HG02885 (cell line): ENCODE data around the gene NID1.

Experiments used
- ATAC-seq: cut with Tn5 transposase; IDR thresholded peaks from one replicate; pipeline ENCODE4 v1.9.1; 2021; ENCODE audit warnings: mild to moderate bottlenecking; ENCODE audit not compliant: unreplicated experiment, poor library complexity

NID1 gene, protein sequence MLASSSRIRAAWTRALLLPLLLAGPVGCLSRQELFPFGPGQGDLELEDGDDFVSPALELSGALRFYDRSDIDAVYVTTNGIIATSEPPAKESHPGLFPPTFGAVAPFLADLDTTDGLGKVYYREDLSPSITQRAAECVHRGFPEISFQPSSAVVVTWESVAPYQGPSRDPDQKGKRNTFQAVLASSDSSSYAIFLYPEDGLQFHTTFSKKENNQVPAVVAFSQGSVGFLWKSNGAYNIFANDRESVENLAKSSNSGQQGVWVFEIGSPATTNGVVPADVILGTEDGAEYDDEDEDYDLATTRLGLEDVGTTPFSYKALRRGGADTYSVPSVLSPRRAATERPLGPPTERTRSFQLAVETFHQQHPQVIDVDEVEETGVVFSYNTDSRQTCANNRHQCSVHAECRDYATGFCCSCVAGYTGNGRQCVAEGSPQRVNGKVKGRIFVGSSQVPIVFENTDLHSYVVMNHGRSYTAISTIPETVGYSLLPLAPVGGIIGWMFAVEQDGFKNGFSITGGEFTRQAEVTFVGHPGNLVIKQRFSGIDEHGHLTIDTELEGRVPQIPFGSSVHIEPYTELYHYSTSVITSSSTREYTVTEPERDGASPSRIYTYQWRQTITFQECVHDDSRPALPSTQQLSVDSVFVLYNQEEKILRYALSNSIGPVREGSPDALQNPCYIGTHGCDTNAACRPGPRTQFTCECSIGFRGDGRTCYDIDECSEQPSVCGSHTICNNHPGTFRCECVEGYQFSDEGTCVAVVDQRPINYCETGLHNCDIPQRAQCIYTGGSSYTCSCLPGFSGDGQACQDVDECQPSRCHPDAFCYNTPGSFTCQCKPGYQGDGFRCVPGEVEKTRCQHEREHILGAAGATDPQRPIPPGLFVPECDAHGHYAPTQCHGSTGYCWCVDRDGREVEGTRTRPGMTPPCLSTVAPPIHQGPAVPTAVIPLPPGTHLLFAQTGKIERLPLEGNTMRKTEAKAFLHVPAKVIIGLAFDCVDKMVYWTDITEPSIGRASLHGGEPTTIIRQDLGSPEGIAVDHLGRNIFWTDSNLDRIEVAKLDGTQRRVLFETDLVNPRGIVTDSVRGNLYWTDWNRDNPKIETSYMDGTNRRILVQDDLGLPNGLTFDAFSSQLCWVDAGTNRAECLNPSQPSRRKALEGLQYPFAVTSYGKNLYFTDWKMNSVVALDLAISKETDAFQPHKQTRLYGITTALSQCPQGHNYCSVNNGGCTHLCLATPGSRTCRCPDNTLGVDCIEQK

DNA sequence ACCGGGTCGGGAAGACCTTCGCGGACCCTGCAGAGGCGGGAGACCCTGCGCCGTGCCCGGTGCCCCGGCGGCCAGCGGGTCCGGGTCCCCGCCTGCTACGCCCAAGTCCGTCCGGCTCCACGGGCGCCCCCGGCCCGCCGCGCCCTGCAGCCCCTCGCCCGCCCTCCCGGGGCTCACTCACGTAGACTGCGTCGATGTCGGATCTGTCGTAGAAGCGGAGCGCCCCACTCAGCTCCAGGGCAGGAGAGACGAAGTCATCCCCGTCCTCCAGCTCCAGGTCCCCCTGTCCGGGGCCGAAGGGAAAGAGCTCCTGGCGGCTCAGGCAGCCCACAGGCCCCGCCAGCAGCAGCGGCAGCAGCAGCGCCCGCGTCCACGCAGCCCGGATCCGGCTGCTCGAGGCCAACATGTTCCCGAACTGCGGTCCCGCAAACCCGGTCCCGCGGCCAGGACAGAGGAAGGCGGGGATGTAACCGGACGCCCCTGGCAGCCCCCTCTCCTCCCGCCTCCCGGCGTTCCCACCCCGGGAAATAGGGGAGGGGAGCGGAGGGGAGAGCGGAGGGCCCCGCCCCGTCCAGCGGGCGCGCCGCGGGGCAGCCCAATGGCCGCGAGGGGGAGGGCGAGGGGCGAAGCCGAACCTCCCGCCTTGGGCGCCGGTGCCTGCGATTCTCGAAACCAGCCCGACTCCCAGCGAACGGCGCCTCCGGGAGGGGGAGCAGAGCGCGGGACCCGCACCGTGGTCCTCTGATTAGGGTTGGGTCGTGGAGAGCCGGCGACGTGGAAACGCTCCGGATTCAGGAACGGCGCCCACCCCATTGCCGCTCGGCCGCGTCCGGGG, at the start of gene NID1:
Gene NID1 (minus strand): TSS at position 417 of the 835 bp plus-strand sequence. CDS start 11 bp downstream, at position 406.
- no peak for ATAC-seq

DNA sequence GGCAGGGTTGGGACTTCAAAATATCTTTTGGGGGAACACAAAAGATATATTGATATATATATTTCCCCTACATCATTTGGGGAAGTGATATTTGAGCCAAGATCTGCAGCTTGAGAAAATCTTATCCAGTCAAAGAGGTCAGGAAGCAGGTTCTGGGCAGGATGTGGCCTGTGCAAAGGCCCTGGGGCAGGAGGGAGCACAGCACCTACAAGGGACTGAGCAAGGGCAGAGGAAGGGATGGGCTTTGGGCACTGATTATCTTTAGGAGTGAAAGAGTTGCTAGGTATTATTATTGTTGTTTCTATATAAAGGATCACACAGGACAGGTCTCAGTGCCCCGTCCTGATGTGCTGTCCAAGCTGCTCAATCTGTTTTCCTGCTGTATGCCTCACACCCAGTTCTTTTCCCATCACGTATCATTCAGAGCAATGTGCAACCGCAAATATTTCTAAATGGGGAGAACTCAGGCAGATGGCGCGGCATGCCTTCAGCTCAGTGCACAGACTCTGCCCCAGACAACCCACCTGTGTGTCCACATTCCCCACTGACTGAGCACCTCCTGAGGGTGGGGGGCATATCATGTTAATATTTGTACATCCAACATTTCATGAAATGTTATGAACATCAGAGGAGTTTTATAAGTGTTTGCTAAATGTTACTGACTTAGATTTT, 49.3 kb upstream of the NID1 start:
- no peak for ATAC-seq

DNA sequence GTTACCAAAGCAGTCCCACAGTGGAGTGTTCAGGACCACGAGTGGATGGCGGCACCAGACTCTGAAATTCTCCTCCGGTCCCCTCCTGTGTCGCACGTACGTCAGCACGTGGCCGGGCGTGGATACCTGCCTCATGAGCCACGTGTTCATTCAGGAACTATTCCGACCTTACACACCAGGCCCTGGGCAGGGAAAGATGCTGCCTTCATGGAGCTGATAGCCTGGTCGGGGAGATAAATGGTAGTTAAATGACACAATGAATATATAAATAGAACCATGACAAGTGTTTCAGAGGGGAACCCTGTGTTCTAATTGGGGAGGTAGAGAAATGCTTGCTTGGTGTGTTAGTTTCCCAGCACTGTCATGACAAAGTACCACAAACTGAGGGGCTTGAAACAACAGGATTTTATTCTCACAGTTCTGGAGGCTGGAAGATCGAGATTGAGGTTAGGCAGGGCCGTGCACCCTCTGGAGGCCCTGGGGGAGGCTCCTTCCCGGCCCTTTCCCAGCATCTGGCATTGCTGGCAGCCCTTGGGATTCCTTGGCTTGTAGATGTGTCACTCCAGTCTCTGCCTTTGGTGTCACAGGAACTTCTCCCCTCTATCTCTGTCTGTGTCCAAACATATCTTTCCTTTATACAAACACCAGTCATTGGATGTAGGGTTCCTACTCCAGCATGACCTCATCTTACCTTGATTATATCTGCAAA, 48.6 kb upstream of the NID1 start:
- no peak for ATAC-seq

DNA sequence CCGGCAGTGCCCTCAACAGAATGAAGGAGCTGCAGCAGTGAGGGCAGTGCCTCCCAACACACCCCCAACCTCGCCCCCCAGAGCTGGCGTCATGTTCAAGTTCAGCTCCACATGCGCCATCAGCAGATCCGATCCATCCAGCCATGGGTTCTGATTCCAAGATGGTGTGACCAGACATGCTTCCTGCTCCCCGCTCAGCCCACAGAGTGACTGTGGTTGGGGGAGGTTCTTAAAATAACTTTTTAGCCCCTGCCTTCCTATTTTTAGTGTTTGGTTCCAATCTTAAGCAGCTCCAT, 47.4 kb upstream of the NID1 start:
- ATAC-seq, result no peak

DNA sequence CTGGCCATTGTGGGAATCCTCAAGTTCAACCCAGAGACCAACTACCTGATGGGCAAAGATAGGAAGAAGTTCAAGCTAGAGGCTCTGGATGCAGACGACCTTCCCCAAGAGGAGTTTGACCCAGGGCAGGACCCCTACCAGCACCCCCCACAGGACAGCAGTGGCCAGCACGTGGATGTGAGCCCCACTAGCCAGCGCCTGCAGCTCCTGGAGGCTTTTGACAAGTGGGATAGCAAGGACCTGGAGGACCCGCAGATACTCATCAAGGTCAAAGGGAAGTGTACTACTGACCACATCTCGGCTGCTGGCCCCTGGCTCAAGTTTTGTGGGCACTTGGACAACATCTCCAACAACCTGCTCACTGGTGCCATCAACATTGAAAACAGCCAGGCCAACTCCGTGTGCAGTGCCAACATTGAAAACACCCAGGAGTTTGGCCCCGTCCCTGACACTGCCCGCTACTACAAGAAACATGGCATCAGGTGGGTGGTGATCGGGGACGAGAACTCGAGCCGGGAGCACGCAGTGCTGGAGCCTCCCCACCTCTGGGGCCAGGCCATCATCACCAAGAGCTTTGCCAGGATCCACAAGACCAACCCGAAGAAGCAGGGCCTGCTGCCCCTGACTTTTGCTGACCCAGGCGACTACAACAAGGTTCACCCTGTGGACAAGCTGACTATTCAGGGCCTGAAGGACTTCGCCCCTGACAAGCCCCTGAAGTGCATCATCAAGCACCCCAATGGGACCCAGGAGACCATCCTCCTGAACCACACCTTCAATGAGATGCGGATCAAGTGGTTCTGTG, 46.8 kb upstream of the NID1 start:
- ATAC-seq, result no peak

DNA sequence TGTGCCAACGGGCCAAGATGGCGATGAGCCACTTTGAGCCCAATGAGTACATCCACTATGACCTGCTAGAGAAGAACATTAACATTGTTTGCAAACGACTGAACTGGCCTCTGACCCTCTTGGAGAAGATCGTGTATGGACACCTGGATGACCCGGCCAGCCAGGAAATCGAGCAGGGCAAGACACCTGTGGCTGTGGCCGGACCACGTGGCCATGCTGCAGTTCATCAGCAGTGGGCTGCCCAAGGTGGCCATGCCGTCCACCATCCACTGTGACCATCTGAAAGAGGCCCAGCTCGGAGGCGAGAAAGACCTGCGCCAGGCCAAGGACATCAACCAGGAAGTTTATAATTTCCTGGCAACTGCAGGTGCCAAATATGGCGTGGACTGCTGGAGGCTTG, 45.2 kb upstream of the NID1 start:
- no peak for ATAC-seq

DNA sequence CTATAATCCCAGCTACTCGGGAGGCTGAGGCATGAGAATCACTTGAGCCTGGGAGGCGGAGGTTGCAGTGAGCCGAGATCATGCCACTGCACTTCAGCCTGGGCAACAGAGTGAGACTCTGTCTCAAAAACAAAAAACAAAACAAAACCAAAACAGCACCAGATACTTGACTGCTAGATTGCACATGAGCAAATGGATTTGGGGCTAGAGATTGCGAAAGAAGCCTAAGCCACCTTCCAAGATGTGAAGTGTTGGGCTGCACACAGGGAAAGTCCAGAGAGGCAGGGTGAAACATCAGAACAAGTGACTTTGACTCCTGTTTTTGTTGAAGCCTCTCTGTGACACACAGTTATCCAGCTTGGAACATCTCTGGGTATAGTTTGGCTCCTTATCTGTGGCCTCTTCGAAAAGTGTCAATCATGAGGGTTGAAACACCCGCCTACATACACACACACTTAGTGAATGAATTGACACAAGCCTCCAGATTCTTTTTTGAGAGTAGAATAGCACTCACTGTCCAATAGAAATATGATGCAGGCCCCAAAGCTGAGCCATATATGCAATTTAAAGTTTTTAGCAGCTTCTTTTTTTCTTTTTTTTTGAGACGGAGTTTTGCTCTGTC, 43.2 kb upstream of the NID1 start:
- ATAC-seq, result no peak

DNA sequence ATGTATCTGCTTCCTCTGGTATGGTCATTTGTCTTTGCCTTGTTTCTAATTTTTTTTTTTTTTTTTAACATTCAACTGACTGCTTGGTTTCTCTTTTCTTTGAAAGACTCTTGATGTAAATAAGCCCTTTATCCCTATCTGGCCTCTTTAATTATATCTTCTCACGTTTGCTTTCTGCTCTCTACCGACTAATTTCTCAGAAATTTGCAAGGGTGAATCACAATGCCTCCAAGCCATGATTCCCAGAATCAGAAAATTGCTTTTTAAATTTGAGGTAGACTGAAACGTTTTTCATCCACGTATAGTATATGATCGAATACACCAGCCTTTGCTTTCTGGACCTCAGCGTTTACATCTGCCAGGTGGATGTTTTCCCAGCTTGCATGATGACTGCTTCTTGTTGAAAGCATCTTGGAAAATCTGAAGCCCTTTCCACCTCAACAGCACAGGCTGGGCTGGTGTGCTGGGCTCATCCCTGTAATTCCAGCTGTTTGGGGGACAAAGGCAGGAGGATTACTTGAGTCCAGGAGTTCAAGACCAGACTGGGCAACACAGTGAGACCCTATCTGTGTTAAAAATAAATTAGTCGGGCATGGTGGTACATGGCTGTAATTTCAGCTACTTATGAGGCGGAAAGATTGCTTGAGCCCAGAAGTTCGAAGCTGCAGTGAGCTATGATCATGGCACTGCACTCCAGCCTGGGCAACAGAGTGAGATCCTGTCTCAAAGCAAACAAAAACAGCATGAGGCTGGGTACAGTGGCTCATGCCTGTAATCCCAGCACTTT, 42.4 kb upstream of the NID1 start:
- ATAC-seq, result no peak

DNA sequence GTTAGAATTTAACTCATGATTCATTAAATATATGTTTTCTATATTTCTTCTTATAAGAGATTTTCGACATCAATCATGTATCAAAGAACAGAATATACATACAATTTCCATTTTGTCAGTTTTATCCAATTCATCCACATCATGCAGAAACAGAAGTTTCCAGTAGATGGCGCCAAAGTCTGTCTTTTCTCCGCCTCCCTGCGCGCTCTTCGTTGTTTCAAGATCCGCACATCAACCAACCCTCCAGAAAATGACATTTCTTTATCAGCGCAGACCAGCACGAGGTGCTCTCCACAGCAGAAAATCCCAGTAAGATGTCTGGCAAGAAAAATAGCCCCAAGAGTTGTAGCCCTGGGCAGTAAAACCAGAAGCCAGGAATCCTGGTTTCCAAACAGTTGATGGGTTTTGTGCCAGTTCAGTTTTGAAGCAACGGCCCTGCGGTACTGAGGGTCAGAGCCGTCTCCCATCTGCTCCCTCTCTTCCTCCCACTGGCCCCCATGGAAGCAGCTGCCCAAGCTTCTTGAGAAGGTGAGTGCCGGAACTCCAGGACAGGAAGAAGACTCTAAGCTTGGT, 38.8 kb upstream of the NID1 start:
- peak; percentile 57 for ATAC-seq

DNA sequence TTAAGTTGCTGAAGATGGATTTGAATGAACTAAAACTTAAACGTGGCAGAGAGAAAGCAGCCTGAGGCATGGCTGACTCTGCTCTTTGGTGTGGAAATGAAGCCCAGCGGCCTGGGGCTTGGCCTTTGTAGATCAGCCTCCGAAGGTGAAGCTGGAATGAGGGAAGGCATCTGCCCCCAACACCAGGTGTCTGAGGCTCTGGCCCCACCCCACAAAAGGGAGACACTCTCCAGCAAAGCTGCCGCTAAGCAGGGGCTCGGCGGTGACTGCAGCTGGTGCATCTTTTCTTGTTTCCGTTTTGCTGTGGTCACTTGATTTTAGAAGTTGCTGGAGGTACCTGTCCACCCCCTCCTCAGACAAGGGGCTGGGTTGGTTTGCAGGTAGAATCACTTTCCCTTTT, 38.2 kb upstream of the NID1 start:
- no peak for ATAC-seq

DNA sequence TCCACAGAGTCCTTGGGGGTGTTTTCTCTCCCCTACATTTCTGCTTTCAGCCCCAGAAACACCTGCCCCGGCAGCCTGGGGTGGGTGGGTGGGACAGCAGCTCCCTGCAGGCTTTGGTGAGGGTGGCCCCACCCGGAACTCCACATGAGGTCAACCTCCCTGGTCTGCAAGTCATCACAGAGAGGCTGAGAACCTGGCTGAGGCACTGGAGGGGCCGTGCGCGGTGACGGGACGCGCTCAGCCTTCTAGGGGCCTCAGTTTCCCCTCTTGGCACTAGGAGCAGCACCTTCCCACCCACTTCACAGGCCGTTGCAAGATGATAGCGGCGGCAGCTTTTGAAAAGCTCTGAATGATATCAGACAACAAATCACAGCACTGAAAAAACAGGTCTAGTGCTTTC, 37.7 kb upstream of the NID1 start:
- no peak for ATAC-seq

DNA sequence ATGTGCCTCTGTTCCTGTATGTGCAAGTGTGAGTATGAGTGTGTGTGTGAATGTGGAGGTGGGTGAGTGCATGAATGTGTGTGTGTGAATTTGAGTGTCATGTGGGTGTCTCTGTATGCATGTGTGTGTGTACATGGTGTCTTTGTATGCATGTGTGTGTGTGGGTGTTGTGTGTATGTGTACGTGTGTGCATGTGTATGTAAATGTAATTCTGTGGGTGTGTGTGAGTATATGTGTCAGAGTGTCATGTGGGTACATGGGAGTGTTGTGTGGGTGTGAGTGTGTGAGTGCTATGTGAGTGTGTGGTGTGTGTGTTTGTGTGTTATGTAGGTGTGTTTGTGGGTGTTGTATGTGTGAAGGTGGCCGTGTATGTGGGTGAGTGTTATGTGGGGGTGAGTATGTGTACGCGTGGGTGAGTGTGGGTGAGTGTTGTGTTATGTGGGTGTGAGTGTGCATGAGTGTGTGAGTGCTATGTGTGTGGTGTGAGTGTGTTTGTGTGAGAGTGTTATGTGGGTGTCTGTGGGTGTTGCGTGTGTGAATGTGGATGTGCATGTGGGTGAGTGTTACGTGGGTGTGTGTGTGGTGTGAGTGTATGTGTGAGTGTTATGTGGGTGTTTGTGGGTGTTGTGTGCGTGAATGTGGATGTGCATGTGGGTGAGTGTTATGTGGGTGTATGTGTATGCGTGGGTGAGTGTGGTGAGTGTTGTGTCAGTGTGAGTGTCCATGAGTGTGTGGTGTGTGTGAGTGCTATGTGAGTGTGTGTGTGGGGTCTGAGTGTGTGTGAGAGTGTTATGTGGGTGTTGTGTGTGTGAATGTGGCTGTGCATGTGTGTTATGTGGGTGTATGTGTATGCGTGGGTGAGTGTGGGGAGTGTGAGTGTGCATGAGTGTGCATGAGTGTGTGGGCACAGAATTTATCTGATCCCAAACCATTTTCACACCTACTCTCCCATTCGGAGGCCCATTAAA, 36.6 kb upstream of the NID1 start:
- ATAC-seq, result no peak

DNA sequence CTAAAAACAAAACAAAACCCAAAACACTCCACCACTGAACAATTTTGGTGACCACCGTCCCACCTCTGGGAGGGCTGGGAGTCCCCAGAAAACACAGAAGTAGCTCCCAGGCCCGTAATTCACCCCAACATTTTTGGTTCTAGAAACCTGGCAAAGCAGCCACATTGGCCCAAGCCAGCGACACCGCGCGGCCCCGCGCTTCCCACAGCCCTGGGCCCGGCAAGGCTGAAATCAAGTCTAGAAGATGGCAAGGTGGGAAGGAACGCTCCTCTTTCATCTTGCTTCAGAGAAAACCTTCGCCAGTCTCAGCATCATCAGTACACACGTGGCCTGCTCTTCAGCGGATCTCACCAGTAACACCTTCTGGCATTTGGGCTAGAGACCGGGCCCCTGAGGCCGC, 35.9 kb upstream of the NID1 start:
- no peak for ATAC-seq

DNA sequence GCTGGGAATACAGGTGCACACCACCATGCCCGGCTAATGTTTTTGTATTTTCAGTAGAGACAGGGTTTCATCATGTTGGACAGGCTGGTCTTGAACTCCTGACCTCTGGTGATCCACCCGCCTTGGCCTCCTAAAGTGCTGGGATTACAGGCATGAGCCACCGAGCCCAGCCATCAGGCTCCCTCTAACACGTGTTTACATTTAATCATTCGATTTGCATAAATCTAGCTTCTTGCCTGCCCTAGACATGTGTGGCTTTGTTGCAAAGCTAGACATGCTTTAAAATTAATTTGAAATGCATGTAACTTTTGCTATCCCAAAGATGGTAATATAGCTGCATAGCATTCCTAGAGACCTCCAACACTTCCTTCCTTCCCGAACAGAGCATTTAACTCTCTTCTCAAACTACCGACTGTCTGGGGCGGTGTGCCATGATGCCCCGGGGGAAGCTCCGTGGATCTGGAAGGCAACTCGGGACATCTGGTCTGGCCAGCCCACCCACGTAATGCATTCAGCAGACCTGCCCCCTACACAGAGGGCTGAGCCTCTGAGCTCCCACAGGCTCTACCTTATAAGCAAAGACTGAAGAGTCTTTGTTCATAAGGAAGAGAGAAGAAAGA, 34.6 kb upstream of the NID1 start:
- ATAC-seq, result no peak

DNA sequence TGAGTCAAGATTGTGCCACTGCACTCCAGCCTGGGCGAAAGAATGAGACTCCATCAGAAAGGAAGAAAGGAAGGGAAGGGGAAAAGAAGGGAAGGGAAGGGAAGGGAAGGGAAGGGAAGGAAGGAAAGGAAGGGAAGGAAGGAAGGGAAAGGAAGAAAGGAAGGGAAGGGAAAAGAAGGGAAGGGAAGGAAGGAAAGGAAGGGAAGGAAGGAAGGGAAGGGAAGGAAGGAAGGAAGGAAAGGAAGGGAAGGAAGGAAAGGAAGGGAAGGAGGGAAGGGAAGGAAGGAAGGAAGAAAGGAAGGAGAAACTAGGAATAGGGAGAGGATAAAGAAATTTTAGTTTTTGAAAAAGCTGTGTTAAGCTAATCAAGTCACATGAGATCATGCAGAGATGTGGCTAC, 33.4 kb upstream of the NID1 start:
- ATAC-seq, result no peak
